Gastrocnemius medialis (tissue), 4 donors: ENCODE measurements around the gene MAPK4. TPM values are rescaled to one million over a fixed set of nuclear protein-coding genes. Genes with fewer than 3 reads are reported as not detected.

Experiments
- ATAC-seq, 2 donors: fragments of 150-250 bp; one replicate each; pipeline ENCODE4 v1.9.1; 2016
- DNase-seq, 2 donors: peaks; one replicate each; pipeline ENCODE4 v3.0.0-alpha.2; 2019
- H3K27ac ChIP-seq, 4 donors: fragments of 200-600 bp; sonication (generic); 1 replicate in 1 of 4; 2 replicates in 3 of 4; pipeline ENCODE4 v1.5.1; 2016 to 2018; ENCODE audit warnings: mild to moderate bottlenecking in 2 of 4, moderate library complexity in 1 of 4
- H3K27me3 ChIP-seq, 3 donors: fragments of 200-600 bp; sonication (generic) in 2 of 3; 1 replicate in 1 of 3; 2 replicates in 2 of 3; pipeline versions ENCODE4 v1.5.1 to v1.6.0; 2016 to 2019; ENCODE audit warnings: mild to moderate bottlenecking in 1 of 3, moderate library complexity in 1 of 3
- H3K36me3 ChIP-seq, 2 donors: fragments of 200-600 bp; sonication (generic) in 1 of 2; one replicate each; pipeline ENCODE4 v1.5.1; 2017 to 2018
- H3K4me1 ChIP-seq, 2 donors: fragments of 200-600 bp; sonication (generic) in 1 of 2; one replicate each; pipeline ENCODE4 v1.5.1; 2016 to 2017; ENCODE audit warnings: mild to moderate bottlenecking in 2 of 2
- H3K4me3 ChIP-seq, 4 donors: fragments of 200-600 bp; sonication (generic) in 3 of 4; 1 replicate in 1 of 4; 2 replicates in 3 of 4; pipeline ENCODE4 v1.5.1; 2016 to 2019; ENCODE audit warnings: mild to moderate bottlenecking in 2 of 4
- H3K9me3 ChIP-seq, 3 donors: fragments of 200-600 bp; sonication (generic) in 2 of 3; 1 replicate in 1 of 3; 2 replicates in 2 of 3; pipeline ENCODE4 v1.5.1; 2016 to 2019
- CTCF ChIP-seq, 5 experiments: fragments of 450-650 bp in 3 of 5; fragments of 200-600 bp in 2 of 5; sonication (generic) in 2 of 5; IDR thresholded peaks in 4 of 5; conservative IDR thresholded peaks in 1 of 5; 1 replicate in 4 of 5; 2 replicates in 1 of 5; pipeline ENCODE4 v1.5.1; 2016 to 2019; ENCODE audit warnings: antibody characterized with exemption in 5 of 5, mild to moderate bottlenecking in 3 of 5, moderate library complexity in 3 of 5
- POLR2A ChIP-seq, 2 donors: fragments of 450-650 bp; IDR thresholded peaks; one replicate each; pipeline ENCODE4 v1.6.1; 2017; ENCODE audit warnings: antibody characterized with exemption in 2 of 2, mild to moderate bottlenecking in 2 of 2, moderate library complexity in 2 of 2
- in situ Hi-C, 4 donors: fragments of 200-750 bp; cut with MboI; loops; one replicate each; pipeline versions ENCODE4 v1.15.0 to v1.8.0; 2017; ENCODE audit warnings: low sequenced_read_pairs in 4 of 4
- intact Hi-C: fragments of 100-400 bp; cut with DNase I; formaldehyde crosslinking; loops from one replicate; pipeline ENCODE4 v1.15.1; 2023; ENCODE audit warnings: low total_unique reads
- total RNA-seq, 4 donors: library from RNA; depleted of rRNA; stranded (reverse); fragments of >200 nt; gene quantifications; one replicate each; pipeline versions ENCODE4 v1.1.0 to v1.2.3, GENCODE V29; 2016

MAPK4 gene
- total RNA-seq, 4 donors from 2014 or later, result 0.68 to 2.4 (median 1.7) TPM

- H3K27me3 ChIP-seq, result no peaks in the 10 kb centered on the region
- ATAC-seq (no peak), DNase-seq (no peak)
- H3K4me1 ChIP-seq, result peaks cover 9 to 10% of the 10 kb centered on the region in 2 donors
- TF ChIP-seq POLR2A (IDR thresholded peaks at IDR 0.05) (no peak), CTCF (IDR thresholded peaks at IDR 0.05 in 4 of 5, conservative IDR thresholded peaks at IDR 0.05 in 1 of 5) (no peak)
- in situ Hi-C loops, result no loop called here
- intact Hi-C loops, result no loop called here
- no peaks in the 10 kb centered on the region for H3K36me3 ChIP-seq
- H3K9me3 ChIP-seq, result no peaks in the 10 kb centered on the region
- H3K4me3 ChIP-seq, result no peak overlapping the region
- H3K27ac ChIP-seq, result no peak overlapping the region
Observed at GRCh38 chr18:50623694-50624352, 63.9 kb downstream of the MAPK4 start.

GRCh38 chr18:50624981-50625380 lies 65.1 kb downstream of the MAPK4 start:
- H3K4me3 ChIP-seq, result no peak overlapping the region
- no peaks in the 10 kb centered on the region for H3K27me3 ChIP-seq
- peaks cover 11 to 14% of the 10 kb centered on the region in 2 donors for H3K4me1 ChIP-seq
- no peaks in the 10 kb centered on the region for H3K9me3 ChIP-seq
- no peaks in the 10 kb centered on the region for H3K36me3 ChIP-seq
- intact Hi-C loops (no loop called here), in situ Hi-C loops (no loop called here)
- DNase-seq (no peak), ATAC-seq (no peak)
- no peak overlapping the region for H3K27ac ChIP-seq
- TF ChIP-seq CTCF (IDR thresholded peaks at IDR 0.05 in 4 of 5, conservative IDR thresholded peaks at IDR 0.05 in 1 of 5), result no peak
- no peak for TF ChIP-seq POLR2A (IDR thresholded peaks at IDR 0.05)

- no peak for DNase-seq
- no peak for TF ChIP-seq CTCF (IDR thresholded peaks at IDR 0.05 in 4 of 5, conservative IDR thresholded peaks at IDR 0.05 in 1 of 5)
- TF ChIP-seq POLR2A (IDR thresholded peaks at IDR 0.05), result no peak
- no peaks in the 10 kb centered on the region for H3K9me3 ChIP-seq
- H3K27me3 ChIP-seq, result no peaks in the 10 kb centered on the region
- ATAC-seq, result no peak
- no peaks in the 10 kb centered on the region for H3K36me3 ChIP-seq
- H3K27ac ChIP-seq, result no peak overlapping the region
- in situ Hi-C loops, result no loop called here
- intact Hi-C loops, result no loop called here
- no peak overlapping the region for H3K4me3 ChIP-seq
- H3K4me1 ChIP-seq, result peaks cover 14 to 20% of the 10 kb centered on the region in 2 donors
Observed at GRCh38 chr18:50626317-50626716, 66.4 kb downstream of the MAPK4 start.

GRCh38 chr18:50627594-50628532 lies 68.0 kb downstream of the MAPK4 start:
- Histone ChIP-seq H3K27me3 (no peaks in the 10 kb centered on the region), H3K4me1 (peaks cover 21 to 24% of the 10 kb centered on the region in 2 donors), H3K9me3 (no peaks in the 10 kb centered on the region), H3K4me3 (no peak overlapping the region), H3K27ac (no peak overlapping the region), H3K36me3 (no peaks in the 10 kb centered on the region)
- in situ Hi-C loops, result no loop called here
- TF ChIP-seq POLR2A (IDR thresholded peaks at IDR 0.05) (no peak), CTCF (IDR thresholded peaks at IDR 0.05 in 4 of 5, conservative IDR thresholded peaks at IDR 0.05 in 1 of 5) (no peak)
- intact Hi-C loops, result no loop called here
- DNase-seq (no peak), ATAC-seq (peak; percentile 18 to 43)
